ENCODE results near the gene HERPUD1.

DNA sequence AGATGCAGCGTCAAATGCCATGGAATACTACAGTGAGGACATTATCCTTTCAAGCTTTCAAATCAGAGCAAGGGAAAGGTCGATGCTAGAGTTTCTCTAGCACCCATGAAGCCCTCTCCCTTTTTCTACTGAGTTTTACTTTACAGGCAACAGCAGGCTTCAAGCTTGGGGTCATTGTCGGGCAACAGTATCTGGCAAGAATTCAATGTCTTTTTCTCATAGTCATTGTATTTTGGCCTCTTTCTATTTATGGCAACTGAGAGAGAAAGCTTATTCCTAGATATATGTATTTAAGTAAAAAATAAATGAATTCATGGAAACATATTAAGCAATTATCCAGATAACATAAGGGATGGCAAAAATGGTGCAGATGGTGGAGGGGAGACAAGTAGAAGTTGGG, 29.4 kb downstream of the HERPUD1 start:
- TF ChIP-seq CTCF (IDR thresholded peaks at IDR 0.05) (no peak), POLR2AphosphoS5 (IDR thresholded peaks at IDR 0.05) (no peak), POLR2A (IDR thresholded peaks at IDR 0.05) (no peak)
